Fibroblast of mammary gland (primary cell): ENCODE data around the gene FAM89A.
"Not testable (repeated sequence)": the region's sequence is repeated elsewhere in the genome, so short reads cannot be mapped to it uniquely, and the experiment has no call there.

Experiments
- DNase-seq: peaks from one replicate; pipeline ENCODE4 v3.0.0-alpha.2; 2010; ENCODE audit warnings: low read depth
- H3K4me3 ChIP-seq: 2 replicates; pipeline ENCODE4 v1.5.1; 2011; ENCODE audit warnings: low read depth, mild to moderate bottlenecking, low read length, moderate library complexity; ENCODE audit not compliant: control insufficient read depth
- TF ChIP-seq, protein P1 (sequence below): conservative IDR thresholded peaks from 2 replicates; pipeline ENCODE4 v1.5.1; 2011; ENCODE audit warnings: low read depth, low read length, inconsistent platforms; ENCODE audit not compliant: control insufficient read depth, insufficient read depth

Gene FAM89A

GRCh38 chr1:231049121-231049979 lies 9.3 kb upstream of the FAM89A start:
- H3K4me3 ChIP-seq = no peak overlapping the region
- no peak for DNase-seq
- TF ChIP-seq, protein P1, sequence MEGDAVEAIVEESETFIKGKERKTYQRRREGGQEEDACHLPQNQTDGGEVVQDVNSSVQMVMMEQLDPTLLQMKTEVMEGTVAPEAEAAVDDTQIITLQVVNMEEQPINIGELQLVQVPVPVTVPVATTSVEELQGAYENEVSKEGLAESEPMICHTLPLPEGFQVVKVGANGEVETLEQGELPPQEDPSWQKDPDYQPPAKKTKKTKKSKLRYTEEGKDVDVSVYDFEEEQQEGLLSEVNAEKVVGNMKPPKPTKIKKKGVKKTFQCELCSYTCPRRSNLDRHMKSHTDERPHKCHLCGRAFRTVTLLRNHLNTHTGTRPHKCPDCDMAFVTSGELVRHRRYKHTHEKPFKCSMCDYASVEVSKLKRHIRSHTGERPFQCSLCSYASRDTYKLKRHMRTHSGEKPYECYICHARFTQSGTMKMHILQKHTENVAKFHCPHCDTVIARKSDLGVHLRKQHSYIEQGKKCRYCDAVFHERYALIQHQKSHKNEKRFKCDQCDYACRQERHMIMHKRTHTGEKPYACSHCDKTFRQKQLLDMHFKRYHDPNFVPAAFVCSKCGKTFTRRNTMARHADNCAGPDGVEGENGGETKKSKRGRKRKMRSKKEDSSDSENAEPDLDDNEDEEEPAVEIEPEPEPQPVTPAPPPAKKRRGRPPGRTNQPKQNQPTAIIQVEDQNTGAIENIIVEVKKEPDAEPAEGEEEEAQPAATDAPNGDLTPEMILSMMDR = no peak

DNA sequence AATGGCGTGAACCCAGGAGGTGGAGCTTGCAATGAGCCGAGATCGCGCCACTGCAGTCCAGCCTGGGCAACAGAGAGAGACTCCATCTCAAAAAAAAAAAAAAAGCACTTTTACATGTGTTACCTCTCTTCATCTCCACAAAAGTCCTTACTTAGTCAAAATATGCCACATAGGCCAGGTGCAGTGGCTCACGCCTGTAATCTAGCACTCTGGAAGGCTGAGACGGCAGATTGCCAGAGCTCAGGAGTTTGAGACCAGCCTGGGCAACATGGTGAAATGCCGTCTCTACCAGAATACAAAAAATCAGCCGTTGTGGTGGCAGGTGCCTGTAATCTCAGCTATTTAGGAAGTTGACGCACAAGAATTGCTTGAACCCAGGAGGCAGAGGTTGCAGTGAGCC lies 8.4 kb upstream of the FAM89A start:
- H3K4me3 ChIP-seq, DNase-seq: not testable (repeated sequence)

DNA sequence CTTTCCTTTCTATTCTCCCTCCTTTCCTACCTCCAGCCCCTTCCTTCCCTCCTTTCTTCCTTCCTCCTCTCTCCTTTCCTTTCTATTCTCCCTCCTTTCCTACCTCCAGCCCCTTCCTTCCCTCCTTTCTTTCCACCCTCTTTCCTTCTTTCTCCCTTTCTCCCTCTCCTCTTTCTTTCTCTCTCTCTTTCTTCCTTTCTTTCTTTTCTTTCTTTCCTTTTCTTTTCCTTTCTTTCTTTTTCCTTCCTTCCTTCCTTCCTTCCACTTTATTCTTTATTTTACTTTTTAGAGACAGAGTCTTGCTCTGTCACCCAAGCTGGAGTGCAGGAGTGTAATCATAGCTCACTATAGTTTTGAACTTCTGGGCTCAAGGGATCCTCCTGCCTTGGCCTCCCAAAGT lies 7.5 kb upstream of the FAM89A start:
- H3K4me3 ChIP-seq, DNase-seq: not testable (repeated sequence)

DNA sequence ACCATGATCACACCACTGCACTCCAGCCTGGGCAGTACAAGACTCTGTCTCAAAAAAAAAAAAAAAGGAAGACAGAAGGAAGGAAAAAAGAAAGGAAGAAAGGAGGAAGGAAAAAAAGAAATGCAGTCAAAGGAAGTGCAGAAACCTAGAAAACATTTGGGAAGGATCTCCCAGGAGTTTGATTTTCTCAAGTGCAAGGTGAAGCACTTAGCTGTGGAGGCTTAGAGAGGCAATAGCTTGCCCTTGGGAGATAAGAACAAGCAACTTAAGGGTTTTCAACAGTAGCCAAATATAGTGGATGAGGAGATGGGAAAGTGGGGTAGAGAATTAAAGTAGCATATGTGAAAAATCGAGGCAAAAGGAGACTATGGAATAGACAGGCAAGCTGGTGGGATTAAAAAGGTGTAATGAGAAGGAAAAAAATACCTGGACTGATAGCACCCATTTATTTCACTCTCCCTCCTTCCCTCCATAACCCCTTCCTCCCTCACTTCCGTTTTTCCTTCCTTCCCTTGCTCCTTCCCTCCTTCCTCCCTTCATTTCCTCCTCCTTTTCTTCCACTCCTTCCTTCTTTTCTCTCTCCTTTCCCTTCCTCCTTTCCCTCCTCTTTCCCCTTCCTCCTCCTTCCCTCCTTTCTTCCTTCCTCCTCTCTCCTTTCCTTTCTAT lies 6.8 kb upstream of the FAM89A start:
- no peak for DNase-seq
- TF ChIP-seq, protein P1 = no peak
- no peak overlapping the region for H3K4me3 ChIP-seq

GRCh38 chr1:231045921-231046729 lies 6.1 kb upstream of the FAM89A start:
- not testable (repeated sequence) for DNase-seq

DNA sequence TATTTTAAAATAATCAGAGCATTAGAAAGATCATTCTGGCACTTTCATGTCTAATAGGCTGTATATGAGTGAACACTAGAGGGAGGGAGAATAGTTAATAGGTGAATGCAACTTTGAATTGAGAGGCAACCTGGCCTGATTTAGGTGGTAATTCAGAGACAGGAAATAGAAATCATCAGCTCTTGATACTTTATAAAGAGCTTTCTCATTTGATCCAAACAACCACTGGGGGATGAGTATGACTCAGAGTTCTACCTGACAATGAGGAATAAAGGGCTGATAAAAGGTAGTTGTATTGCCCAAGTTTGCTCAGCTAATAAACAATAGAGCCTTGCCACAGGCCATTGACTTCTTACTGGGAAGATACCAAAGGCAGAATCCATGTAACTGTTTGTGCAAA lies 5.2 kb upstream of the FAM89A start:
- no peak for DNase-seq
- TF ChIP-seq, protein P1 = no peak
- no peak overlapping the region for H3K4me3 ChIP-seq

More at GRCh38 chr1:231045921-231046729, 6.1 kb upstream of the FAM89A start:
- not testable (repeated sequence) for H3K4me3 ChIP-seq

DNA sequence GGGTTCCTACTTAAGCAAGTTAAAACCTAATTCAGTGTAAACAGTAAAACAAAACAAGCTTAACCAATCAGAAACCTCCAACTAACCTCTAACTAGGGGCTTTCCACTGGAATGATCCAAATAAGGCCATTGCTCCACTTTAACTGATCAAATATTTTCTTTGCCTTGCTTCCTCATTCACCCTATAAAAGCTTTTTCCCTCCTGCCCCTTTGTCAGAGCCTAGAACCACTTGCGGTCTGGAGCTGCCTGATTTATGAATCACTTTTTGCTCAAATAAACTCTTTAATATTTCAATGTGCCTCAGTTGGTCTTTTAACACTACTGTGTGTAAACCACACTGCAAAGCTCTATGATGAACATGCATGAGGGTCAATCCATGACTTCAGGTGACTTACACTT lies 4.5 kb upstream of the FAM89A start:
- TF ChIP-seq, protein P1 = no peak
- H3K4me3 ChIP-seq = no peak overlapping the region
- DNase-seq = no peak

DNA sequence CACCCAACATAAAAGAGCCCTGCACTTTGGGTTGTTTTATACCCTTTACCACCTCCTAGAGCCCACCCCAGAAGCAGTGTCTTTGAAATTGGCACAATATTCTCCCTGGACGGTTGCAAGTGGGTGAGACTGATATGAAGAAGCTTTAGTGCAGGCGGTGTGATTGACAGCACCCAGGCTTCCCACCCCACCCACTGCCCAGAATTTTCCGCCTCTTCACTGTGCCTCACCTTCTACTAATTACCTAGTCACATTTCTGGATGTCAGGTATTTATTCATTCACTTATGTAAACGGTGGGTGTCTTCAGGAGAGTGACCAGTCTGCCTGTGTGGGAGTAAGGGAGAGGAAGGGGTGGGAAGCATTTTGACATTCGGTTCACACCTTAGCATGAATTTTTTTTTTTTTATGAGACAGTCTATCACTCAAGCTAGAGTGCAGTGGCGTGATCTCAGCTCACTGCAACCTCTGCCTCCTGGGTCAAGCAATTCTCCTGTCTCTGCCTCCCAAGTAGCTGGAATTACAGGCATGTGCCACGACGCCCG lies 1.7 kb upstream of the FAM89A start:
- TF ChIP-seq, protein P1 = no peak
- no peak for DNase-seq

More for the DNA sequence above, 1.7 kb upstream of the FAM89A start:
- H3K4me3 ChIP-seq = no peak overlapping the region
